Measurements from ENCODE around the gene GADD45A. TPM values are rescaled to one million over a fixed set of nuclear protein-coding genes. Genes with fewer than 3 reads are reported as not detected.

Gene GADD45A, protein sequence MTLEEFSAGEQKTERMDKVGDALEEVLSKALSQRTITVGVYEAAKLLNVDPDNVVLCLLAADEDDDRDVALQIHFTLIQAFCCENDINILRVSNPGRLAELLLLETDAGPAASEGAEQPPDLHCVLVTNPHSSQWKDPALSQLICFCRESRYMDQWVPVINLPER
- 100 to 1,000 TPM in 1 of 8 experiments, 10 to 100 TPM in 7; 35.9 to 144 (median 56.1) TPM for total RNA-seq

DNA sequence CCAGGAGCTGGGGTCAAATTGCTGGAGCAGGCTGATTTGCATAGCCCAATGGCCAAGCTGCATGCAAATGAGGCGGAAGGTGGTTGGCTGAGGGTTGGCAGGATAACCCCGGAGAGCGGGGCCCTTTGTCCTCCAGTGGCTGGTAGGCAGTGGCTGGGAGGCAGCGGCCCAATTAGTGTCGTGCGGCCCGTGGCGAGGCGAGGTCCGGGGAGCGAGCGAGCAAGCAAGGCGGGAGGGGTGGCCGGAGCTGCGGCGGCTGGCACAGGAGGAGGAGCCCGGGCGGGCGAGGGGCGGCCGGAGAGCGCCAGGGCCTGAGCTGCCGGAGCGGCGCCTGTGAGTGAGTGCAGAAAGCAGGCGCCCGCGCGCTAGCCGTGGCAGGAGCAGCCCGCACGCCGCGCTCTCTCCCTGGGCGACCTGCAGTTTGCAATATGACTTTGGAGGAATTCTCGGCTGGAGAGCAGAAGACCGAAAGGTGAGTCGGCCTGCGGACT lies at the start of gene GADD45A:
TSS of gene GADD45A (plus strand) at position 135 of the 491 bp plus-strand sequence. CDS start at position 429, 294 bp downstream.
- peak within 1 kb of the TSS; percentile 93 to 96 for H3K27ac ChIP-seq
- in situ Hi-C loops (cut with MboI; ENCODE audit: low pct_unique_long_range_greater_than_20kb in 2 of 9, low sequenced_read_pairs in 9 of 9, unreplicated experiment in 9 of 9), result loop anchor here in 1 of 9 experiments (25.0 kb wide), 1 partner anchor 148 kb away; no protein-coding TSS in a partner anchor
- 0 to 2% (median 0%) methylated on average over 1 to 6 of the region's 39 CpGs; no CpG with 5 or more reads in 6 of the 10 experiments for WGBS, 10 experiments
- H3K4me3 ChIP-seq, result peak within 1 kb of the TSS; percentile 54 to 67 (median 59)
- H3K4me1 ChIP-seq (replicated peaks in 1 of 2), result peaks cover 12 to 16% of the 10 kb centered on the region in 2 donors
- ATAC-seq (replicated peaks in 6 of 8), result peak; percentile 66 to 93 (median 86)

DNA sequence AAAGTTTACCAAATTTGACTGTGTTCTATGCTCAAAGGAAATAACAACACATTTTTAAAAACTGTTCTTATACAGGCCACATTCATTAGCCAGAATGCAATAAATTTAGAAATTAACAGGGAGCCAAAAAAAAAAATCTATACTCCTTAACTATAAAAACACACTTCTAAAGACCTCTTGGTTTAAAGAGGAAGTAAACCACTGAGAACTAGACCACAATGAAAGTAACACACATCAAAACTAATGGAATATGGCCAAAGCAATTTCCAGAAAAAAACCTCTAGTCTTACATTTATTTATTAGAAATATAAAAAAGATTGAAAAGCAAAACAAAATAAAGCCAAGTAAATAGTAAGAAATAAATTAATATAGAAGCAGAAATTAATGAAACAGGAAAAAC lies 48.9 kb upstream of the GADD45A start:
- ATAC-seq (replicated peaks in 6 of 8), result no peak
- H3K4me3 ChIP-seq, result no peak overlapping the region
- H3K4me1 ChIP-seq (replicated peaks in 1 of 2), result peaks cover 0 to 9% of the 10 kb centered on the region in 2 donors
- in situ Hi-C loops (cut with MboI; ENCODE audit: low pct_unique_long_range_greater_than_20kb in 2 of 9, low sequenced_read_pairs in 9 of 9, unreplicated experiment in 9 of 9), result no loop called here
- H3K27ac ChIP-seq, result no peak overlapping the region

DNA sequence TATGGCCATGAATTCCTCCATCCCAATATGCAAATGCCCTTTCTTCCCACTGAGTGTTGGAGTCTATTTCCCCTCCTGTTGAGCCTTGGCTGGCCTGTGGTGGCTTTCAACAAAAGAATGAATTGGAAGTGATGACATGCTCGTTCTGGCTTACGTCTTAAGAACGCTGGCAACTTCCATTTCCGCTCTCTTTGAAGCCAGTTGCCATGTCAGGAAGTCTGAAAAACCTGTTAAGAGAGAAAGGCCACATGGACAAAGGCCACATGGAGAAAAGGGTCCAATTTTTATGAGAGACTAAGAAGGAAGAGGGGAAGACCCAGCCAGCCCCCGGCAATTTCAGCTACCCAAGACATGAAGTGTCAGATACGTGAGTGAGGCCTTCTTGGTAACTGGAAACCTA lies 45.6 kb upstream of the GADD45A start:
- ATAC-seq (replicated peaks in 6 of 8), result no peak
- in situ Hi-C loops (cut with MboI; ENCODE audit: low pct_unique_long_range_greater_than_20kb in 2 of 9, low sequenced_read_pairs in 9 of 9, unreplicated experiment in 9 of 9), result no loop called here
- no peak overlapping the region for H3K4me3 ChIP-seq
- 40 to 100% (median 83%) methylated on average over 1 to 6 of the region's 6 CpGs; no CpG with 5 or more reads in 1 of the 10 experiments for WGBS, 10 experiments
- no peak overlapping the region for H3K27ac ChIP-seq
- peaks cover 8 to 20% of the 10 kb centered on the region in 2 donors for H3K4me1 ChIP-seq (replicated peaks in 1 of 2)

DNA sequence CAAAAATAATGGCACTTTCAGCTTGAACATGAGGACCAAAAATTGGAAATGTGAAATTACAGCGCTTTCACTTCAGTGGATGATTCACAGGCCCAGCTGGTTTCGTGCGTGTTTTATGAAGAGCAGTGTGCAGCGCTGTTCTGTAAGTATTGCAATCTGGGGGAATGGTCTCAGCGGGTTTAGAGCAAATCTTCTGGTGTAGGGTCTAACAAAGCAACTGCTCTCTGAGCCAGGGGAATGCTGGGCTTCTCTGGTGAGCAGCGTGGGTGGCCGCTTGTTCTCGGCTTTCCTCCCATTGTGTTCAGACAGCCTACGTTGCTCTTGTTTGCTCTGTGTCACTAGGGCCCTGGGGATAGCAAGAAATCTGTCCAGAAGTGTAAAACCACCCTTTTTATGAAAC lies 42.4 kb upstream of the GADD45A start:
- Histone ChIP-seq H3K27ac (peak overlapping the region in 1 of 2 donors; percentile 37), H3K4me3 (no peak overlapping the region), H3K4me1 (replicated peaks in 1 of 2) (peaks cover 28 to 41% of the 10 kb centered on the region in 2 donors)
- WGBS, 10 experiments, result 18 to 51% (median 32%) methylated on average over 2 to 9 of the region's 9 CpGs; no CpG with 5 or more reads in 2 of the 10 experiments
- in situ Hi-C loops (cut with MboI; ENCODE audit: low pct_unique_long_range_greater_than_20kb in 2 of 9, low sequenced_read_pairs in 9 of 9, unreplicated experiment in 9 of 9), result no loop called here
- peak in 5 of 8 experiments; percentile 67 to 78 (median 73) for ATAC-seq (replicated peaks in 6 of 8)

DNA sequence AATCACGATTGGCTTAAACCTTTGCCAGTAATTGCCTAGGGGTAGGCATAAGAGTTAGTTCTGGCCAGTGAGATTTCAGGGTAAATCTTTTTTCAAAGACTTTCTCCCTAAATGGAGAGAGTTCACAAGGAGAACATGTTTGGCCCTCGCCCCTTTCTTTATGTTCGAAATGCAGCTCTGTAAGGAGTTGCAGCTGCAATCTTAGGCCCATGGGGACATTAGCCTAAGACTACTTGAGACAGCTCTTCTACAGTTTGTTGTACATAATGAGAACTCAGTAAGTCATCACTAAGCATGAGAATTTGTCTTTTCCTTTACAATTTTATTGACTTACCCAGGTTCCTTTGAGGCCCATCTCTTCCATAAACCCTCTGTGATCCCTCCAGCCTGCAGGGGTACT lies 40.4 kb upstream of the GADD45A start:
- no peak for ATAC-seq (replicated peaks in 6 of 8)
- no peak overlapping the region for H3K4me3 ChIP-seq
- no peak overlapping the region for H3K27ac ChIP-seq
- 85 to 100% (median 100%) methylated on average over 1 to 3 of the region's 3 CpGs; no CpG with 5 or more reads in 1 of the 10 experiments for WGBS, 10 experiments
- in situ Hi-C loops (cut with MboI; ENCODE audit: low pct_unique_long_range_greater_than_20kb in 2 of 9, low sequenced_read_pairs in 9 of 9, unreplicated experiment in 9 of 9), result no loop called here
- H3K4me1 ChIP-seq (replicated peaks in 1 of 2), result peaks cover 28 to 32% of the 10 kb centered on the region in 2 donors

DNA sequence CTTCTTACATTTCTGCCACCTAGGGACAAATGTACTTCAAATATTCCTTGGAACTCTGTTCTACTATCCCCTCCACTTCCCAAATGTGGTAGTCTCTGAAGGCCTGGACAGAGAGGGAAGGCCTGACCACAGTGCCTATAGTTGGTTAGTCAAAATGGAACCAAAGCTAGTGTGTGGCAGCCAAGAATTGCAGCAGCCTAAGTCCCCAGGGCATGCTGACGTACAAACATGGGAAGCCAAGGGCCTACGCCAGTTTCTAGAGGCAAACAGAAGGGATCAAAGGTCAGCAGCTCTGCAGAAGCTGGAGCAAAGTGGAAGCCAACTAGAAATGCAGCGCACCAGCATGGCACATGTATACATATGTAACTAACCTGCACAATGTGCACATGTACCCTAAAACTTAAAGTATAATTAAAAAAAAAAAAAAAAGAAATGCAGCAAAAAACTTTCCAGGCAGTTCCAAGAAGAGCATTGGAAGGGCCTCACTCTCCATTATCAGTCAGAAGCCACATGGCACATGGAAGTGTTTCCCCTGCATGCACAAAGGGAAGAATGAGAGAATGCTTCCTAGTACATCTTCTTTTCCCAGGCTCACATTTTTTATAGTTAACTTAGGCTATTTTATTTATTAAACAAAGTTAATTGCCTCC lies 39.4 kb upstream of the GADD45A start:
- no peak overlapping the region for H3K4me3 ChIP-seq
- H3K27ac ChIP-seq, result peak overlapping the region; percentile 38 to 39
- 20 to 100% (median 71%) methylated on average over 1 to 3 of the region's 3 CpGs; no CpG with 5 or more reads in 3 of the 10 experiments for WGBS, 10 experiments
- in situ Hi-C loops (cut with MboI; ENCODE audit: low pct_unique_long_range_greater_than_20kb in 2 of 9, low sequenced_read_pairs in 9 of 9, unreplicated experiment in 9 of 9), result no loop called here
- H3K4me1 ChIP-seq (replicated peaks in 1 of 2), result peaks cover 28 to 32% of the 10 kb centered on the region in 2 donors
- no peak for ATAC-seq (replicated peaks in 6 of 8)

DNA sequence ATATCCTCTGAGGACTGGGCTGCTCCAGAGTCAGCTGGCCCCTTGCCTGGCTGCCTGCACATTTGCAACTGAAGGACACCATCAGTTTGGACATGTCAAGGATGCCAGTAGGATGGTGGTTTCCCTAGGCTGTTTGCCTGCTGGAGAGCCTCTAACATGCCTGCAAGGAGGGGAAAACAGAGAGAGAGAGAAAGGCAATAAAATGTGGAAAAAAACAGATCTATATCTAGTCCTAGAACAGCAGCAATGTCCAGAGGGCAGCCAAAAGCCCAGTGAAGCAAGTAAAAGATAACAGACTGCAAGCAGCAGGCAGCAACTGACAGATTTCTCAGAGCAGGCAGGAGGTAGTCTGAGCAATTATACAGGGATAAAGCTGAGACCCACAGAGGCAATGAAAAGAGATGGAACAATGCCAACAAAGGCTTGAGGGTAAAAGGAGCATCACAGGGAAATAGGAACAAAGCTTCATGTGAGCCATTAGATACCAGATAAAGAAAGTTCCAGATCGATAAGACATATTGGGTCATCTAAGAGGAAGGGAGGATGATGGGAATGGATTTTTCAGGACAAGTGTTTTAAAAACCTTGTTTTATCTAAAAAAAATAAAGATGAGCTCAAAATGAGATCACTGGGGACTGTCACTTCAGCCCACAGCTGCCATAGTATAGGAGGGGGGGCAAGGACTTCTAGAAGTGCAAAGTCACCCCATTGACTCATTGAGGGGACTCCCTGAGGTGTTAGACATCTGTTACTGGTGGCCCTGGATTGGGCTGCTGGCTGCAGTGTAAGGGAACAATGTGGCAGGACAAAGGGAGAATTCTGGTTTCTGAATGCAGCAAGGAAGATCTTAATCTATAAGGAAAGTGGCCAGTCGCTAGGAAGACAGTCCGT lies 38.6 kb upstream of the GADD45A start:
- Histone ChIP-seq H3K4me3 (no peak overlapping the region), H3K27ac (peak overlapping the region; percentile 38 to 39), H3K4me1 (replicated peaks in 1 of 2) (peaks cover 28 to 32% of the 10 kb centered on the region in 2 donors)
- peak in 7 of 8 experiments; percentile 34 to 80 (median 77) for ATAC-seq (replicated peaks in 6 of 8)
- in situ Hi-C loops (cut with MboI; ENCODE audit: low pct_unique_long_range_greater_than_20kb in 2 of 9, low sequenced_read_pairs in 9 of 9, unreplicated experiment in 9 of 9), result no loop called here
- 0 to 100% (median 55%) methylated on average over 1 to 3 of the region's 3 CpGs; no CpG with 5 or more reads in 2 of the 10 experiments for WGBS, 10 experiments

DNA sequence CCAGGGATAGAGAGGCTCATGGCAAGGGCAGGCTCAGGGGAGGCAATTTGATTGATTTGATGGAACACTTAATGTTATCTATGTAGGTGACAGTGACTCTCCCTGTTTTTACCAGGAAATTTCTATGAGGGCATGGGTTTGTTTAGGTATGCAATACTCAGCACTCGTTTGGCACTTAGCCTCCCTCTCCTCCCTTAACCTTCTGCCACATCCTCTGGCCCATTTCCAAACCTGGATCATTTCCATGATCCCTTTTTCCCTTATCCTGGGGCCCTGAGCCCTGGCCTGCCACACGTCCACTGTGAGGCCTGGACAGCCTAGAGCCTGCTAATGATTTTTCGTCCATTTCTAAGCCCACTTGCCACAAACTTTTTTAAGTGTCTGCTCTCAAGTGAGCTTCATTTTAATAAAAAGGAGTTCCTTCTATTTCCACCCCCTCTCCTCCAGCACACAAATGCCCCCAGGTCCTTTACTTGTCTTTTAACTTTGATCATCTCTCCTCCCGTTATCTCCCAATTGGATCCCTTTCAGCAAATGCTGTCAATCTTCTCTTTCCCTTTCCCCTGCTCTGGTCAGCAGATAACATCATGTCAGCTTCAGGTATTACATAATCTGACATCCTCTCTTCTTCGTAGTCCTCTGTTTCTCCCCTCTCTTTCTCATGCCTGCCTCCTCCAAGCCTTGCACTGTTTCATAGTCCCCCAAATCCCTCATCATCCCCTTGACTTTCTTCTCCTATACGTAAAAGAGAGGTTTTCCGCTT lies 37.8 kb upstream of the GADD45A start:
- peak in 3 of 8 experiments; percentile 8 to 49 (median 9) for ATAC-seq (replicated peaks in 6 of 8)
- Histone ChIP-seq H3K4me3 (no peak overlapping the region), H3K4me1 (replicated peaks in 1 of 2) (peaks cover 28 to 31% of the 10 kb centered on the region in 2 donors), H3K27ac (peak overlapping the region; percentile 38 to 39)
- in situ Hi-C loops (cut with MboI; ENCODE audit: low pct_unique_long_range_greater_than_20kb in 2 of 9, low sequenced_read_pairs in 9 of 9, unreplicated experiment in 9 of 9), result no loop called here
- 25 to 100% (median 78%) methylated on average over 2 to 7 of the region's 7 CpGs for WGBS, 10 experiments

DNA sequence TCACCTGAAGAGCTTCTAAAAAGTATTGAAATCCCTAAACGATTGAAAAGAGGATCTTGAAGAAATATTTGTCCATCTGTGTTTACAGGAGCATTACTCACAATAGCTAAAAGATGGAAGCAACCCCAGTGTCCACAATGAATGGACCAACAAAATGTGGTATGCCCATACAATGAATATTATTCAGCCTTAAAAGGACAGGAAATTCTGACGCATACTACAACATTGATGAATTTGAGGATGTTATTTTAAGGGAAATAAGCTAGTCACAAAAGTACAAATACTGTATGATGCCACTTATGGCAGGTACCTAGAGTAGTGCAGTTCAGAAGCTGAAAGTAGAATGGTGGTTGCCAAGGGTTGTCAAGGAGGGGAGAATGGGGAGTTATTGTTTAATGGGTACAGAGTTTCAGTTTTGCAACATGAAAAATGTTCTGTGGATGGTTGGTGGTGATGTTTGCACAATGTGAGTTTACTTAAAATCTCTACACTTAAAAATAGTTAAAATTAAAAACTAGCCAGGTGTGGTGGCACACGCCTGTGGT lies 37.1 kb upstream of the GADD45A start:
- no peak overlapping the region for H3K4me3 ChIP-seq
- no peak overlapping the region for H3K27ac ChIP-seq
- 79 to 100% (median 86%) methylated on average over 1 to 3 of the region's 3 CpGs for WGBS, 10 experiments
- in situ Hi-C loops (cut with MboI; ENCODE audit: low pct_unique_long_range_greater_than_20kb in 2 of 9, low sequenced_read_pairs in 9 of 9, unreplicated experiment in 9 of 9), result no loop called here
- no peak for ATAC-seq (replicated peaks in 6 of 8)
- H3K4me1 ChIP-seq (replicated peaks in 1 of 2), result peaks cover 23 to 24% of the 10 kb centered on the region in 2 donors

DNA sequence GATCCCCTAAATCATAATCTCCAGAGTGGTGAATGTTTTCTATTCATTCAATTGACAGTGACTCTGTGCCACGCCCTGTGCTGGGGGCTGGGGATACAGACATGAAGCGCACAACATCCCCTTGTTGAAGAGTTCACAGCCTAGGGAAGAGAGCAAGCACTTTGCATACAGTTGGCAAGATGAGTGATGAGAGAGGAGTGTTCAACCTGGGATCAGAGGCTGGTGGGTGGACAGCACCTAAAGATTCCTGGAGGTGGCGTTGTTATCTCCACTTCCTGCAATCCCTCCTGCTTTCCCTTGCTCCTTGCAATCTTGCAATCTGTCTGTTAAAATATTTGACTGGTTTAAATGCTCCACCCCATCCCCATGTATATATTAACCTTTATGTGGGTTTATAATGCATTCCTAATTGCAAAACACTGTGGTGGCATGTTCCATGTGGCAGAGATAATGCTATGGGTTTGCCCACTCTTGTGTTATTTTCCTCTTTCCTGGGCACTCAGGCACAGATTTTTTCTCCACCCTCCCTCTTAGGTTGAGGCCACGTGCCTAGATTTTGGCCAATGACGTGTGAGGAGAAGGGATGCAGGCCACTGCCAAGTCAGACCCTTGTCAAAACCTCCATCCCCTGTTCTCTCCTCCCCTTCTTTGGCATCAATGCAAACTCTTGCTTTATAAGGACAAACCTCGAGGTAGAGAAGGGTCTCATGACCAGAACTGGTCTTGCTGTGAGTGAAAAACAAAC lies 36.2 kb upstream of the GADD45A start:
- Histone ChIP-seq H3K4me1 (replicated peaks in 1 of 2) (peaks cover 20 to 21% of the 10 kb centered on the region in 2 donors), H3K4me3 (no peak overlapping the region), H3K27ac (no peak overlapping the region)
- in situ Hi-C loops (cut with MboI; ENCODE audit: low pct_unique_long_range_greater_than_20kb in 2 of 9, low sequenced_read_pairs in 9 of 9, unreplicated experiment in 9 of 9), result no loop called here
- WGBS, 10 experiments, result 23 to 96% (median 82%) methylated on average over 2 to 5 of the region's 6 CpGs; no CpG with 5 or more reads in 1 of the 10 experiments
- ATAC-seq (replicated peaks in 6 of 8), result no peak

DNA sequence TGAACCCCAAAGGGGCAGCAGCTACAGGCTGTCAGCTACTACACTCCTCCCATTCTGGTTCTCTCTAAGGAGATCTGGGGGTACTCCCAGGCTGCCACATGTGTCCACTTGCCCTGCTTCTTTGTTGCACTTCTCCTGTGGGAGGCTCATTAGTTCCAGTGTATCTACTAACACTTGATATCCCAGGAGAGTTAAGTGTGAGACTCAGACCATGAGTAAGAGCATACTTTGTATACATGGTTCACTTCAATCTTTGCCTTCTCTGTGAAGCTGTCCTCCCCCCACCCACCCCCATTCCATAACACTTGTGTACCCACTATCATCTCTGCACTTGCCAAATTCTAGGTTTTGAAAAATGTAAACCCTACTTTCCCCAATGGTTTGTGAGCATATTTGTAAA lies 34.9 kb upstream of the GADD45A start:
- H3K4me3 ChIP-seq, result no peak overlapping the region
- H3K4me1 ChIP-seq (replicated peaks in 1 of 2), result peaks cover 20 to 21% of the 10 kb centered on the region in 2 donors
- no peak overlapping the region for H3K27ac ChIP-seq
- in situ Hi-C loops (cut with MboI; ENCODE audit: low pct_unique_long_range_greater_than_20kb in 2 of 9, low sequenced_read_pairs in 9 of 9, unreplicated experiment in 9 of 9), result no loop called here
- ATAC-seq (replicated peaks in 6 of 8), result no peak

Data from motor neuron (in vitro differentiated cells).